Loucy (cell line): Measurements from ENCODE around the gene WWOX.

Experiments used
- H2AFZ ChIP-seq: fragments of 200-600 bp; sonication (generic); 2 replicates; pipeline ENCODE4 v1.6.0; 2016; ENCODE audit warnings: antibody characterized with exemption, mild to moderate bottlenecking, low read length, moderate library complexity
- H3F3A ChIP-seq: fragments of 200-600 bp; 2 replicates; pipeline ENCODE4 v1.6.0; 2016; ENCODE audit warnings: antibody characterized with exemption, low read depth, mild to moderate bottlenecking
- H3K27me3 ChIP-seq: fragments of 200-600 bp; sonication (generic); 2 replicates; pipeline ENCODE4 v1.6.1; 2014; ENCODE audit warnings: low read length, mild to moderate bottlenecking; ENCODE audit not compliant: insufficient read depth, poor library complexity, severe bottlenecking
- H3K36me3 ChIP-seq: fragments of 200-600 bp; sonication (generic); 2 replicates; pipeline ENCODE4 v1.6.1; 2016; ENCODE audit warnings: low read length; ENCODE audit not compliant: insufficient read depth
- H3K4me1 ChIP-seq: fragments of 200-600 bp; sonication (generic); 2 replicates; pipeline ENCODE4 v1.5.1; 2014; ENCODE audit warnings: low read length, mild to moderate bottlenecking; ENCODE audit not compliant: insufficient read depth, poor library complexity, severe bottlenecking
- H3K4me2 ChIP-seq: fragments of 200-600 bp; sonication (generic); 2 replicates; pipeline ENCODE4 v1.6.0; 2014; ENCODE audit warnings: antibody characterized with exemption, low read length, low read depth, mild to moderate bottlenecking; ENCODE audit not compliant: poor library complexity, severe bottlenecking
- H3K4me3 ChIP-seq: fragments of 200-600 bp; sonication (generic); 2 replicates; pipeline ENCODE4 v1.5.1; 2014; ENCODE audit warnings: low read length, mild to moderate bottlenecking, mixed read lengths; ENCODE audit not compliant: poor library complexity, severe bottlenecking
- H3K79me2 ChIP-seq: fragments of 200-600 bp; sonication (generic); 2 replicates; pipeline ENCODE4 v1.6.1; 2014; ENCODE audit warnings: low read length; ENCODE audit not compliant: insufficient read depth
- H3K9ac ChIP-seq: fragments of 200-600 bp; sonication (generic); 2 replicates; pipeline ENCODE4 v1.6.0; 2014; ENCODE audit warnings: mild to moderate bottlenecking, low read depth, low read length, moderate library complexity; ENCODE audit not compliant: poor library complexity, severe bottlenecking
- H3K9me2 ChIP-seq: fragments of 200-600 bp; sonication (generic); replicated peaks from 2 replicates; pipeline ENCODE4 v1.6.1; 2016; ENCODE audit warnings: low read depth, low read length, mixed read lengths
- H3K9me3 ChIP-seq: fragments of 200-600 bp; sonication (generic); 2 replicates; pipeline ENCODE4 v1.6.1; 2014; ENCODE audit warnings: mild to moderate bottlenecking, antibody characterized with exemption, low read length, low read depth; ENCODE audit not compliant: insufficient read depth
- H4K20me1 ChIP-seq: fragments of 200-600 bp; sonication (generic); 2 replicates; pipeline ENCODE4 v1.6.0; 2014; ENCODE audit warnings: antibody characterized with exemption, low read length, mild to moderate bottlenecking; ENCODE audit not compliant: insufficient read depth, poor library complexity, severe bottlenecking
- CTCF ChIP-seq: fragments of 200-600 bp; sonication (generic); conservative IDR thresholded peaks from 2 replicates; pipeline ENCODE4 v1.5.1; 2014; ENCODE audit warnings: mild to moderate bottlenecking, antibody characterized with exemption, low read length
- EZH2phosphoT487 ChIP-seq: fragments of 200-600 bp; IDR thresholded peaks from 2 replicates; pipeline ENCODE4 v1.6.1; 2018; ENCODE audit warnings: antibody characterized with exemption, mild to moderate bottlenecking, moderate library complexity, borderline replicate concordance

WWOX gene

GRCh38 chr16:78800523-78800922 lies 701.1 kb downstream of the WWOX start:
- Histone ChIP-seq H2AFZ (no peak overlapping the region), H3K9me2 (no peaks in the 10 kb centered on the region), H3K4me2 (no peak overlapping the region), H3K4me3 (no peak overlapping the region), H3K79me2 (no peaks in the 10 kb centered on the region), H3K4me1 (peaks cover 5% of the 10 kb centered on the region), H3F3A (no peaks in the 10 kb centered on the region), H3K27me3 (no peaks in the 10 kb centered on the region), H3K36me3 (no peaks in the 10 kb centered on the region), H3K9ac (no peak overlapping the region), H3K9me3 (no peaks in the 10 kb centered on the region), H4K20me1 (no peaks in the 10 kb centered on the region)
- TF ChIP-seq EZH2phosphoT487: no peak
- TF ChIP-seq CTCF: no peak

GRCh38 chr16:78804058-78804735 lies 704.7 kb downstream of the WWOX start:
- Histone ChIP-seq H2AFZ (no peak overlapping the region), H3K4me2 (no peak overlapping the region), H4K20me1 (no peaks in the 10 kb centered on the region), H3K4me3 (no peak overlapping the region), H3K36me3 (no peaks in the 10 kb centered on the region), H3K9ac (no peak overlapping the region), H3K27me3 (no peaks in the 10 kb centered on the region), H3K9me3 (no peaks in the 10 kb centered on the region), H3K4me1 (peaks cover 11% of the 10 kb centered on the region), H3F3A (no peaks in the 10 kb centered on the region), H3K9me2 (no peaks in the 10 kb centered on the region), H3K79me2 (no peaks in the 10 kb centered on the region)
- TF ChIP-seq CTCF: no peak
- TF ChIP-seq EZH2phosphoT487: no peak

GRCh38 chr16:78805556-78805955 lies 706.1 kb downstream of the WWOX start:
- no peaks in the 10 kb centered on the region for H3K9me3 ChIP-seq
- no peaks in the 10 kb centered on the region for H3K27me3 ChIP-seq
- no peaks in the 10 kb centered on the region for H3K9me2 ChIP-seq
- no peaks in the 10 kb centered on the region for H3K36me3 ChIP-seq
- H3K9ac ChIP-seq: no peak overlapping the region
- no peak overlapping the region for H2AFZ ChIP-seq
- no peaks in the 10 kb centered on the region for H3F3A ChIP-seq
- H3K4me1 ChIP-seq: peaks cover 9% of the 10 kb centered on the region
- H4K20me1 ChIP-seq: no peaks in the 10 kb centered on the region
- H3K79me2 ChIP-seq: no peaks in the 10 kb centered on the region
- H3K4me3 ChIP-seq: no peak overlapping the region
- TF ChIP-seq CTCF (no peak), EZH2phosphoT487 (no peak)
- H3K4me2 ChIP-seq: no peak overlapping the region
